Upper lobe of left lung (tissue), 4 donors: Measurements from ENCODE around the gene CCDC197.

Experiments used
- POLR2AphosphoS5 ChIP-seq, 2 donors: sonication (generic); formaldehyde crosslinking; IDR thresholded peaks; one replicate each; pipeline ENCODE4 v1.5.1; 2017; ENCODE audit warnings: antibody characterized with exemption in 2 of 2
- TF ChIP-seq, protein P1 (sequence below), 6 experiments: fragments of 450-650 bp in 4 of 6; fragments of 200-600 bp in 2 of 6; sonication (generic) in 2 of 6; IDR thresholded peaks; one replicate each; pipeline ENCODE4 v1.5.1; 2016 to 2019; ENCODE audit warnings: antibody characterized with exemption in 6 of 6

DNA sequence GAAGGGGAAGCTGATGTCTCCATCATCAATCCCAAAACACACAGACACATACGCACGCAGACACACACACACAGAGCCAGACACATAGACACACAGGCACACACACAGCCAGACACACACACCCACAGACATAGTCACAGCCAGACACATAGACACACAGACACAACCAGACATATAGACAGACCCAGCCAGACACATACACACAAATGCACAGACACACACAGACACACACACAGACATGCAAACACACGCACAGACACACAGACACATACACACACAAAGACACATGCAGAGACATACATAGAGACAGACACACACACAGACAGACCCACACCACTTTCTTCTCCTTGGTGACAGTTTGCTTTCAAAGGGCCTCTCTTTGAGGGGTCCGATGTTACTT is 6.3 kb downstream of the CCDC197 start:
- TF ChIP-seq POLR2AphosphoS5 (IDR thresholded peaks at IDR 0.05): no peak
- TF ChIP-seq, protein P1, sequence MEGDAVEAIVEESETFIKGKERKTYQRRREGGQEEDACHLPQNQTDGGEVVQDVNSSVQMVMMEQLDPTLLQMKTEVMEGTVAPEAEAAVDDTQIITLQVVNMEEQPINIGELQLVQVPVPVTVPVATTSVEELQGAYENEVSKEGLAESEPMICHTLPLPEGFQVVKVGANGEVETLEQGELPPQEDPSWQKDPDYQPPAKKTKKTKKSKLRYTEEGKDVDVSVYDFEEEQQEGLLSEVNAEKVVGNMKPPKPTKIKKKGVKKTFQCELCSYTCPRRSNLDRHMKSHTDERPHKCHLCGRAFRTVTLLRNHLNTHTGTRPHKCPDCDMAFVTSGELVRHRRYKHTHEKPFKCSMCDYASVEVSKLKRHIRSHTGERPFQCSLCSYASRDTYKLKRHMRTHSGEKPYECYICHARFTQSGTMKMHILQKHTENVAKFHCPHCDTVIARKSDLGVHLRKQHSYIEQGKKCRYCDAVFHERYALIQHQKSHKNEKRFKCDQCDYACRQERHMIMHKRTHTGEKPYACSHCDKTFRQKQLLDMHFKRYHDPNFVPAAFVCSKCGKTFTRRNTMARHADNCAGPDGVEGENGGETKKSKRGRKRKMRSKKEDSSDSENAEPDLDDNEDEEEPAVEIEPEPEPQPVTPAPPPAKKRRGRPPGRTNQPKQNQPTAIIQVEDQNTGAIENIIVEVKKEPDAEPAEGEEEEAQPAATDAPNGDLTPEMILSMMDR (IDR thresholded peaks at IDR 0.05): no peak
